HG03139 (cell line): ENCODE data around the gene TAS1R1.

Experiments used
- ATAC-seq: cut with Tn5 transposase; IDR thresholded peaks from one replicate; pipeline ENCODE4 v1.9.1; 2021; ENCODE audit not compliant: unreplicated experiment

TAS1R1 gene

DNA sequence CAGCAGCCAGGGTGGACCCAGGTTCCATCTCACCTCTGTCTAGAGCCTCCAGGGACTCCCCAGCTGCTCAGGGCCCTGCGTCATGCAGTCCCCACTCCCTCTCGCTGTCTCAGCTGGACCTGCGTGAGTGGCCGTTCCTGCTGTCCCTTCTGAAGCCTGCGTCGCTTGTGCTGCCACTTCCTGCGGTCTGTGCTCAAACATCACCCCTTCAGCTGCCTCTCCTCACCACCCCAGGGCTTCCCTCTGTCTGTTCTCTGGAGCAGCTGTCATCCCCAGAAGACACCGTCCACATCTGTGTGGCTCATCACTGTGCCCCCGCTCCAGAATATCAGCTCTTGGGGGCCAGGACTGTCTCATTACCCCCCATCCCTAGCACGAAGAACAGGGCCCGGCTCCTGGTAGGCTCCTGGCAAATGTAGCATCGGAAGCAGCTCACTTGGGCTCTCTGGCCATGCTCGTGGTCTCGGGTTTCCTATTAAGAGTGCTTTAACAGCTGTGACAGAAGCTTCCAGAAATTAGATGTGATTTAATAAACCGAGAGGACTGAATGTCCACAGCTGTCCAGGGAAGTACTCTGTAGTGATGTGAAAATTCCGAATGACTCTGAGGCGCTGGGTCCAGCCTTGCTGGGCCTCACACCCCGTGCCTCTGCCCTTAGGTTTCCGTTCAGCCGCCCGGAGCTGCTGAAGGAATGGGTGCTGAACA, 72.9 kb downstream of the TAS1R1 start:
- no peak for ATAC-seq

DNA sequence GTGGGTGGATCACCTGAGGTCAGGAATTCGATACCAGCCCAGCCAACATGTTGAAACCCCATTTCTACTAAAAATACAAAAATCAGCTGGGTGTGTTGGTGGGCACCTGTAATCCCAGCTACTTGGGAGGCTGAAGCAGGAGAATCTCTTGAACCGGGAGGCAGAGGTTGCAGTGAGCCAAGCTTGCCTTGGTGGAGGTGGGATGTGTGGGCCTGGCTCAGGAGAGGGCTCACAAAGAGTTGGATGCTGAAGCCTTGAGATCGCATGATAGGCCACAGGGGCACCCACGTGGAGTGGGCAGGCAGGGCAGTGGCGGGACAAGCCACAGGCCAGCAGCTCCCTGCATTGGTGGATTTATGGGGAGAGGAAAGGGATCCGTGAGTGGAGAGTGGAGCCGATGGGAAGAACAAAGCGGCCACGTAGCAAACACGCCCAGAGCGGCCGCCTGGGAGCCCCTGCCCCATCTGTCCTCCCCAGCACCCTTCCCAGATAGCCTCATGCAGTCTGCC, 73.9 kb downstream of the TAS1R1 start:
- no peak for ATAC-seq
